Measurements from ENCODE around the gene FOXE1. TPM values are rescaled to one million over a fixed set of nuclear protein-coding genes. Genes with fewer than 3 reads are reported as not detected.

FOXE1 gene
- total and polyA plus RNA-seq, 7 experiments from 2014 or later = 0.05 TPM; not detected in 6

GRCh38 chr9:97895695-97896332 lies 42.8 kb downstream of the FOXE1 start:
- H3K4me3 Mint-ChIP-seq = no peak overlapping the region
- H3K27ac Mint-ChIP-seq = peak overlapping the region in 8 of 9 donors; percentile 7 to 84 (median 70)
- Histone ChIP-seq H3K27ac (ENCODE audit: low read depth, low read length) (no peak overlapping the region), H3K4me3 (ENCODE audit: low read length) (no peak overlapping the region), H3K27me3 (ENCODE audit: control insufficient read depth in 2 of 2, insufficient read depth in 2 of 2, low read length in 2 of 2) (no peaks in the 10 kb centered on the region), H3K4me1 (ENCODE audit: control insufficient read depth in 2 of 2, insufficient read depth in 2 of 2, low read length in 2 of 2) (peaks cover 6 to 15% of the 10 kb centered on the region in 2 donors), H3K36me3 (ENCODE audit: control insufficient read depth in 2 of 3, insufficient read depth in 3 of 3, low read length in 3 of 3) (peaks cover 0 to 7% (median 0%) of the 10 kb centered on the region in 3 experiments), H3K9me3 (ENCODE audit: control insufficient read depth in 2 of 3, low read length in 3 of 3) (peaks cover 0 to 10% (median 0%) of the 10 kb centered on the region in 3 experiments)
- ATAC-seq = peak; percentile 80
- H3K27me3 Mint-ChIP-seq = no peaks in the 10 kb centered on the region
- H3K9me3 Mint-ChIP-seq = peaks cover 0 to 21% (median 3%) of the 10 kb centered on the region in 11 donors
- peaks cover 7 to 45% (median 37%) of the 10 kb centered on the region in 7 donors for H3K4me1 Mint-ChIP-seq
- CTCF ChIA-PET = interaction anchor here (0.7 to 8.5 kb wide), 5 partner anchors 10 to 190 kb away, joined by 3 to 72 read pairs (median 5); partner anchors contain the start of gene TRMO
- POLR2A ChIA-PET = interaction anchor here (1.0 to 19.7 kb wide), 3 partner anchors 10 to 21 kb away, joined by 3 to 715 read pairs (median 19); partner anchors contain the start of gene TRMO
- DNase-seq = no peak
- peaks cover 0 to 40% (median 24%) of the 10 kb centered on the region in 5 donors for H3K36me3 Mint-ChIP-seq
- intact Hi-C loops (cut with micrococcal nuclease) = loop anchor here in 1 of 2 donors (1.0 kb wide), 1 partner anchor 8 kb away; no protein-coding TSS in a partner anchor

- Histone ChIP-seq H3K4me3 (ENCODE audit: low read length) (no peak overlapping the region), H3K27ac (ENCODE audit: low read depth, low read length) (peak overlapping the region; percentile 52), H3K9me3 (ENCODE audit: control insufficient read depth in 2 of 3, low read length in 3 of 3) (no peaks in the 10 kb centered on the region), H3K27me3 (ENCODE audit: control insufficient read depth in 2 of 2, insufficient read depth in 2 of 2, low read length in 2 of 2) (no peaks in the 10 kb centered on the region), H3K4me1 (ENCODE audit: control insufficient read depth in 2 of 2, insufficient read depth in 2 of 2, low read length in 2 of 2) (peaks cover 38 to 54% of the 10 kb centered on the region in 2 donors), H3K36me3 (ENCODE audit: control insufficient read depth in 2 of 3, insufficient read depth in 3 of 3, low read length in 3 of 3) (peaks cover 0 to 7% (median 0%) of the 10 kb centered on the region in 3 experiments)
- intact Hi-C loops (cut with micrococcal nuclease) = loop anchor here (5.0 kb wide), 3 partner anchors 48 to 203 kb away; partner anchors contain the start of genes FOXE1 (in 1 of the 2) and XPA (in 1 of the 2)
- H3K4me3 Mint-ChIP-seq = peak overlapping the region in 2 of 10 donors; percentile 16 to 73
- peak overlapping the region in 8 of 9 donors; percentile 81 to 99 (median 94) for H3K27ac Mint-ChIP-seq
- CTCF ChIA-PET = interaction anchor here (0.5 to 8.6 kb wide), 7 partner anchors 11 to 181 kb away, joined by 3 to 131 read pairs (median 3); partner anchors contain the start of gene TRMO
- H3K4me1 Mint-ChIP-seq = peaks cover 36 to 74% (median 70%) of the 10 kb centered on the region in 7 donors
- H3K9me3 Mint-ChIP-seq = peaks cover 0 to 2% (median 0%) of the 10 kb centered on the region in 11 donors
- peaks cover 0 to 20% (median 16%) of the 10 kb centered on the region in 5 donors for H3K36me3 Mint-ChIP-seq
- POLR2A ChIA-PET = interaction anchor here (0.6 to 19.7 kb wide), 7 partner anchors 9 to 356 kb away, joined by 3 to 715 read pairs (median 3); partner anchors contain the start of gene TRMO
- ATAC-seq (no peak), DNase-seq (no peak)
- no peaks in the 10 kb centered on the region for H3K27me3 Mint-ChIP-seq
Observed at GRCh38 chr9:97900103-97900737, 47.2 kb downstream of the FOXE1 start.

- Histone ChIP-seq H3K27ac (ENCODE audit: low read depth, low read length) (peak overlapping the region; percentile 52), H3K4me1 (ENCODE audit: control insufficient read depth in 2 of 2, insufficient read depth in 2 of 2, low read length in 2 of 2) (peaks cover 45 to 55% of the 10 kb centered on the region in 2 donors), H3K4me3 (ENCODE audit: low read length) (no peak overlapping the region), H3K27me3 (ENCODE audit: control insufficient read depth in 2 of 2, insufficient read depth in 2 of 2, low read length in 2 of 2) (no peaks in the 10 kb centered on the region), H3K36me3 (ENCODE audit: control insufficient read depth in 2 of 3, insufficient read depth in 3 of 3, low read length in 3 of 3) (peaks cover 0 to 7% (median 0%) of the 10 kb centered on the region in 3 experiments), H3K9me3 (ENCODE audit: control insufficient read depth in 2 of 3, low read length in 3 of 3) (no peaks in the 10 kb centered on the region)
- Mint-ChIP-seq H3K27ac (peak overlapping the region in 8 of 9 donors; percentile 81 to 99 (median 94)), H3K4me3 (peak overlapping the region in 8 of 10 donors; percentile 3 to 74 (median 32)), H3K4me1 (peaks cover 39 to 73% (median 69%) of the 10 kb centered on the region in 7 donors), H3K36me3 (peaks cover 0 to 13% (median 12%) of the 10 kb centered on the region in 5 donors), H3K27me3 (no peaks in the 10 kb centered on the region), H3K9me3 (peaks cover 0 to 3% (median 0%) of the 10 kb centered on the region in 11 donors)
- intact Hi-C loops (cut with micrococcal nuclease) = loop anchor here (1.0 to 5.0 kb wide), 5 partner anchors 11 to 204 kb away; partner anchors contain the start of genes FOXE1 (in 1 of the 2) and XPA (in 1 of the 2)
- ATAC-seq = peak; percentile 36
- POLR2A ChIA-PET = interaction anchor here (0.6 to 19.7 kb wide), 7 partner anchors 8 to 356 kb away, joined by 3 to 715 read pairs (median 4); partner anchors contain the start of gene TRMO
- CTCF ChIA-PET = interaction anchor here (0.6 to 8.6 kb wide), 11 partner anchors 9 to 302 kb away, joined by 3 to 131 read pairs (median 3); partner anchors contain the start of gene TRMO
- DNase-seq = peak in 4 of 9 donors; percentile 27 to 43 (median 40)
Observed at GRCh38 chr9:97900738-97901565, 47.9 kb downstream of the FOXE1 start.

- peaks cover 64 to 69% of the 10 kb centered on the region in 2 donors for H3K4me1 ChIP-seq (ENCODE audit: control insufficient read depth in 2 of 2, insufficient read depth in 2 of 2, low read length in 2 of 2)
- Mint-ChIP-seq H3K36me3 (peaks cover 0 to 24% (median 10%) of the 10 kb centered on the region in 5 donors), H3K4me1 (peaks cover 53 to 82% (median 75%) of the 10 kb centered on the region in 7 donors), H3K9me3 (peaks cover 0 to 6% (median 0%) of the 10 kb centered on the region in 11 donors), H3K27ac (peak overlapping the region; percentile 15 to 99 (median 90)), H3K4me3 (peak overlapping the region in 9 of 10 donors; percentile 29 to 73 (median 60)), H3K27me3 (no peaks in the 10 kb centered on the region)
- ChIA-PET CTCF (interaction anchor here (0.6 to 8.6 kb wide), 7 partner anchors 14 to 198 kb away, joined by 4 to 131 read pairs (median 6); partner anchors contain the start of gene TRMO), POLR2A (interaction anchor here (0.6 to 19.7 kb wide), 4 partner anchors 12 to 174 kb away, joined by 3 to 715 read pairs (median 14); partner anchors contain the start of gene TRMO)
- H3K36me3 ChIP-seq (ENCODE audit: control insufficient read depth in 2 of 3, insufficient read depth in 3 of 3, low read length in 3 of 3) = peaks cover 0 to 7% (median 0%) of the 10 kb centered on the region in 3 experiments
- DNase-seq (no peak), ATAC-seq (no peak)
- intact Hi-C loops (cut with micrococcal nuclease) = loop anchor here (5.0 kb wide), 3 partner anchors 51 to 206 kb away; partner anchors contain the start of genes FOXE1 (in 1 of the 2) and XPA (in 1 of the 2)
- no peak overlapping the region for H3K4me3 ChIP-seq (ENCODE audit: low read length)
- H3K9me3 ChIP-seq (ENCODE audit: control insufficient read depth in 2 of 3, low read length in 3 of 3) = no peaks in the 10 kb centered on the region
- peak overlapping the region; percentile 95 for H3K27ac ChIP-seq (ENCODE audit: low read depth, low read length)
- H3K27me3 ChIP-seq (ENCODE audit: control insufficient read depth in 2 of 2, insufficient read depth in 2 of 2, low read length in 2 of 2) = no peaks in the 10 kb centered on the region
Observed at GRCh38 chr9:97903177-97903576, 50.2 kb downstream of the FOXE1 start.

GRCh38 chr9:97904725-97905124 lies 51.7 kb downstream of the FOXE1 start:
- peak overlapping the region; percentile 89 to 99 (median 97) for H3K27ac Mint-ChIP-seq
- DNase-seq (peak in 8 of 9 donors; percentile 37 to 77 (median 72)), ATAC-seq (peak; percentile 62)
- Histone ChIP-seq H3K27ac (ENCODE audit: low read depth, low read length) (peak overlapping the region; percentile 95), H3K9me3 (ENCODE audit: control insufficient read depth in 2 of 3, low read length in 3 of 3) (no peaks in the 10 kb centered on the region), H3K27me3 (ENCODE audit: control insufficient read depth in 2 of 2, insufficient read depth in 2 of 2, low read length in 2 of 2) (no peaks in the 10 kb centered on the region), H3K36me3 (ENCODE audit: control insufficient read depth in 2 of 3, insufficient read depth in 3 of 3, low read length in 3 of 3) (peaks cover 0 to 14% (median 0%) of the 10 kb centered on the region in 3 experiments), H3K4me3 (ENCODE audit: low read length) (peak overlapping the region; percentile 51), H3K4me1 (ENCODE audit: control insufficient read depth in 2 of 2, insufficient read depth in 2 of 2, low read length in 2 of 2) (peaks cover 72 to 83% of the 10 kb centered on the region in 2 donors)
- H3K36me3 Mint-ChIP-seq = peaks cover 3 to 32% (median 15%) of the 10 kb centered on the region in 5 donors
- no peaks in the 10 kb centered on the region for H3K27me3 Mint-ChIP-seq
- peaks cover 0 to 6% (median 0%) of the 10 kb centered on the region in 11 donors for H3K9me3 Mint-ChIP-seq
- peaks cover 60 to 94% (median 87%) of the 10 kb centered on the region in 7 donors for H3K4me1 Mint-ChIP-seq
- peak overlapping the region; percentile 73 to 98 (median 85) for H3K4me3 Mint-ChIP-seq
- CTCF ChIA-PET = interaction anchor here (1.1 to 8.6 kb wide), 7 partner anchors 9 to 196 kb away, joined by 3 to 131 read pairs (median 8); partner anchors contain the start of genes ANP32B and TRMO
- POLR2A ChIA-PET = interaction anchor here (0.6 to 19.7 kb wide), 20 partner anchors 9 to 355 kb away, joined by 3 to 715 read pairs (median 5); partner anchors contain the start of genes ANP32B, NCBP1, TBC1D2 and TRIM14
- intact Hi-C loops (cut with micrococcal nuclease) = loop anchor here (1.0 to 5.0 kb wide), 12 partner anchors 8 to 353 kb away; partner anchors contain the start of genes TRMO (in 2 of the 2), ANP32B (in 1 of the 2), CORO2A (in 1 of the 2) and FOXE1 (in 1 of the 2)
